MCF 10A (cell line): Measurements from ENCODE around the gene PROZ. TPM values are rescaled to one million over a fixed set of nuclear protein-coding genes. Genes with fewer than 3 reads are reported as not detected.

ENCODE experiments used
- BruUV-seq: library from RNA; stranded (reverse); fragments of 400-500 nt; replicated peaks from 2 replicates; lab custom pipeline; 2021; lab: Mats Ljungman, UMichigan
- CTCF ChIA-PET: fragments of 300-600 bp; sonication (Branson Sonifier 250); formaldehyde crosslinking; extraction: SDS; loops from one replicate; lab custom pipeline; 2021; ENCODE audit warnings: antibody characterized with exemption, inconsistent platforms; lab: Yijun Ruan, JAX
- POLR2A ChIA-PET: fragments of 300-600, 350-650 bp; sonication (Branson Sonifier 250); formaldehyde crosslinking; extraction: SDS; loops from one replicate; lab custom pipeline; 2020; ENCODE audit warnings: antibody characterized with exemption, inconsistent platforms; lab: Yijun Ruan, JAX
- DNase-seq: peaks from one replicate; pipeline ENCODE4 v3.0.0-alpha.2; 2018; ENCODE audit not compliant: unreplicated experiment
- H3K27ac Mint-ChIP-seq: one replicate; pipeline ENCODE4 v1.8.0; 2022; ENCODE audit warnings: mild to moderate bottlenecking, low read depth, mixed read lengths; ENCODE audit not compliant: unreplicated experiment
- H3K27me3 Mint-ChIP-seq: one replicate; pipeline ENCODE4 v1.8.0; 2022; ENCODE audit warnings: mixed read lengths; ENCODE audit not compliant: insufficient read depth, unreplicated experiment
- H3K36me3 Mint-ChIP-seq: one replicate; pipeline ENCODE4 v1.8.0; 2022; ENCODE audit warnings: mild to moderate bottlenecking, moderate library complexity, mixed read lengths; ENCODE audit not compliant: insufficient read depth, unreplicated experiment
- H3K4me1 Mint-ChIP-seq: one replicate; pipeline ENCODE4 v1.8.0; 2022; ENCODE audit warnings: mixed read lengths; ENCODE audit not compliant: insufficient read depth, unreplicated experiment
- H3K4me3 Mint-ChIP-seq: one replicate; pipeline ENCODE4 v1.8.0; 2022; ENCODE audit warnings: mild to moderate bottlenecking, moderate library complexity, mixed read lengths; ENCODE audit not compliant: unreplicated experiment
- H3K9me3 Mint-ChIP-seq: one replicate; pipeline ENCODE4 v1.8.0; 2022; ENCODE audit warnings: mixed read lengths; ENCODE audit not compliant: unreplicated experiment
- intact Hi-C: fragments of 100-400 bp; cut with micrococcal nuclease; formaldehyde crosslinking; loops from 2 replicates; pipeline ENCODE4 v1.14.1; 2022
- total RNA-seq: library from RNA; stranded (reverse); gene quantifications from 2 replicates; pipeline ENCODE4 v1.2.3, GENCODE V29; 2022
- TF ChIP-seq, protein P1 (sequence below): fragments of 200-600 bp; IDR thresholded peaks from one replicate; pipeline ENCODE4 v1.8.0; 2022; ENCODE audit warnings: antibody characterized with exemption, mild to moderate bottlenecking; ENCODE audit not compliant: unreplicated experiment

The PROZ gene
- total RNA-seq, 1 experiment from 2014 or later = not detected

DNA sequence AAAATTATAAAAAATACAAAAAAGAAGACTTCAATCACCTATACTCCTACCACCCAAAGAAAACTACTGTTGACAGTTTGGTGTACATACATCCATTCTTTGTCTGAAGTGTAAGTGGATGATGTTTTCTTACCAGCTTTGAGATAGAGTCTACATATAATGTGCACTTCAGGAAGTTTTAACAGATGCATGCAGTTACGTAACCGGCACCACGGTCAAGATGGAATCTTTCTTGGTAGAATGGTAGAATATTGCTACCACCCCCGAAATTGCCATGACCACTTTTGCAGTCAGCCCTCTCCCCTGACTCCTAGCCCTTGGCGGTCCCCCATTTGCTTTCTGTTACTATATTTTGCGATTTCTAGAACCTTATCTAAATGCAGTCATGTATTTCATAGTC lies 52.4 kb downstream of the PROZ start:
- CTCF ChIA-PET = no interaction called here
- Mint-ChIP-seq H3K27me3 (no peaks in the 10 kb centered on the region), H3K4me3 (peak overlapping the region; percentile 74), H3K4me1 (peaks cover 32% of the 10 kb centered on the region), H3K27ac (no peak overlapping the region), H3K36me3 (peaks cover 38% of the 10 kb centered on the region), H3K9me3 (no peaks in the 10 kb centered on the region)
- POLR2A ChIA-PET = interaction anchor here (0.6 kb wide), 1 partner anchor 88 kb away, joined by 3 read pairs; no protein-coding TSS in a partner anchor
- BruUV-seq = TSS peak; percentile 52
- DNase-seq = no peak
- intact Hi-C loops = no loop called here
- TF ChIP-seq, protein P1, sequence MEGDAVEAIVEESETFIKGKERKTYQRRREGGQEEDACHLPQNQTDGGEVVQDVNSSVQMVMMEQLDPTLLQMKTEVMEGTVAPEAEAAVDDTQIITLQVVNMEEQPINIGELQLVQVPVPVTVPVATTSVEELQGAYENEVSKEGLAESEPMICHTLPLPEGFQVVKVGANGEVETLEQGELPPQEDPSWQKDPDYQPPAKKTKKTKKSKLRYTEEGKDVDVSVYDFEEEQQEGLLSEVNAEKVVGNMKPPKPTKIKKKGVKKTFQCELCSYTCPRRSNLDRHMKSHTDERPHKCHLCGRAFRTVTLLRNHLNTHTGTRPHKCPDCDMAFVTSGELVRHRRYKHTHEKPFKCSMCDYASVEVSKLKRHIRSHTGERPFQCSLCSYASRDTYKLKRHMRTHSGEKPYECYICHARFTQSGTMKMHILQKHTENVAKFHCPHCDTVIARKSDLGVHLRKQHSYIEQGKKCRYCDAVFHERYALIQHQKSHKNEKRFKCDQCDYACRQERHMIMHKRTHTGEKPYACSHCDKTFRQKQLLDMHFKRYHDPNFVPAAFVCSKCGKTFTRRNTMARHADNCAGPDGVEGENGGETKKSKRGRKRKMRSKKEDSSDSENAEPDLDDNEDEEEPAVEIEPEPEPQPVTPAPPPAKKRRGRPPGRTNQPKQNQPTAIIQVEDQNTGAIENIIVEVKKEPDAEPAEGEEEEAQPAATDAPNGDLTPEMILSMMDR = no peak

DNA sequence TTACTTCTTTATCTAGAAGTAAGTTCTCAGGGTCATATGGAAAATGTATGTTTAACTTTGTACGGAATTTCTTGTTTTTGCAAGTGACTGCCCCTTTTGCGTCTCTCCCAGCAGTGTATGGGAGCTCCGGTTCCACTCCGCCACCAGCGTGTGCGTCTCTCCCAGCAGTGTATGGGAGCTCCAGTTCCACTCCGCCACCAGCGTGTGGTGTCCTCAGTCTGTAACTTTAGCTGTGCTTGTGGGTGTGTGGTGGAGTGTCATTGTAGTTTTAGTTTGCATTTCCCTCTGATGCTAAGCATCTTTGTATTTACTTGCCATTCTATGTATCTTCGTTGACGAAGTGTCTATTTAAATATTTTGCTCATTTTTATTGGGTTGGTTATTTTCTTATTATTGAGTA lies 53.3 kb downstream of the PROZ start:
- POLR2A ChIA-PET = no interaction called here
- H3K27me3 Mint-ChIP-seq = no peaks in the 10 kb centered on the region
- H3K9me3 Mint-ChIP-seq = no peaks in the 10 kb centered on the region
- peak overlapping the region; percentile 74 for H3K4me3 Mint-ChIP-seq
- TF ChIP-seq, protein P1 = no peak
- DNase-seq = no peak
- intact Hi-C loops = no loop called here
- peaks cover 36% of the 10 kb centered on the region for H3K36me3 Mint-ChIP-seq
- H3K27ac Mint-ChIP-seq = no peak overlapping the region
- BruUV-seq = no TSS peak
- peaks cover 23% of the 10 kb centered on the region for H3K4me1 Mint-ChIP-seq
- CTCF ChIA-PET = interaction anchor here (0.6 kb wide), 1 partner anchor 293 kb away, joined by 5 read pairs; no protein-coding TSS in a partner anchor

DNA sequence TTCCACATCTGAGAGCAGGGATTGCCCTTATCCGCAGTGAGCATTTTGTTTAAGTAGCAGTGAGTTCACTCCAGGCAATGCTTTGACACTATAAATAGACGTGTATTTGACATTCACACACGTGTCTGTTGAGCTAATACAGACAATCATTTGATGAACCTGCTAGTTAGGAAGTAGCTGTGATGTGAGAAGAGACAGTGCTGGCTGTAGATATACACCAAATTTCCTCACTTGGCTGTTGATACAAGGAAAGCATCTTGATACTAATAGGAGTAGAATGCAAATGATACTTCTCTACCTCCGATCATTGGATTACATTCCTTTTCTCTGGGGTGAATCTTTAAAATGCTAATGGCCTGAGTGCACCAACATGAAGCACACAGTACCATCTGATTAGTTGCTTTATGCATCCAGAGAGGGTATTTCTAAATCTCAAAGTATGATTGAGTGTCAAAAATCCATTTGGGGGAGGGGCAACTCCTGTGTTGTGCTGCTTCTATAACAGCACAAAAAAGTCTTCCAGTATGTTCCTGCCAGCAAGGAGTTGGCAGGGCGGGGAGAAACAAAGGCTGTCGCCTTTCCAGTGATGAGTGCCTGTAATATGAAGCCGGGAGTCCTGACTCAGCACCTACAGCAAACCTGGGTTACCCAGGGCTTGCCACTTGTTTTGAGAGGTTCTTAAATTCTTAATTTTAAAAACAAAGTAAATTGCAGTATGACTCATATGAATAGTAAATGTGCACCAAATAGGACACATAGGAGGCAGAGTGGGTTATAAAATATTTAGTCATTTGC lies 58.0 kb downstream of the PROZ start:
- TF ChIP-seq, protein P1 = no peak
- DNase-seq = peak; percentile 83
- BruUV-seq = no TSS peak
- no peaks in the 10 kb centered on the region for H3K27me3 Mint-ChIP-seq
- peaks cover 13% of the 10 kb centered on the region for H3K4me1 Mint-ChIP-seq
- H3K4me3 Mint-ChIP-seq = no peak overlapping the region
- peaks cover 42% of the 10 kb centered on the region for H3K36me3 Mint-ChIP-seq
- no peaks in the 10 kb centered on the region for H3K9me3 Mint-ChIP-seq
- H3K27ac Mint-ChIP-seq = no peak overlapping the region
- ChIA-PET CTCF (no interaction called here), POLR2A (interaction anchor here (0.6 kb wide), 1 partner anchor 10 kb away, joined by 4 read pairs; no protein-coding TSS in a partner anchor)
- intact Hi-C loops = no loop called here

DNA sequence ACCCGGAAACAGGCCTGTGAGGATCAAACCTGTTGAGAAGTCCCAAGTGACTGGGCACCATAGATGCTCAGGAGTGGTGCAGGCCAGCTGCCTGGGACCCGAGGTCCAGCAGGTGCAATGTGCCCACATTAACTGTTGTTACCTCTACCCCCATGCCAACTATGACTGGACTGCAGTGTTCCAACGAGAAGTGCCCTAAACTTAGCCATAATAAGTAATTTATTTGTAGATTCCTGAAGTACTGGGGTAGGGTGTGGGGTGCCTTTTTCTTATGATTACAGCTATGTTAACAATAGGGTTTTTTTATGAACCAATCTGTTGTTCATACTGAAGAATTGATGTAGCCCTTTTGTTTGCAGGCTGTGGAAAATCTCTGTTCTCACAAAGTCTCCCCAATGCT lies 60.1 kb downstream of the PROZ start:
- Mint-ChIP-seq H3K9me3 (no peaks in the 10 kb centered on the region), H3K27ac (no peak overlapping the region), H3K4me3 (no peak overlapping the region), H3K27me3 (no peaks in the 10 kb centered on the region), H3K36me3 (peaks cover 41% of the 10 kb centered on the region), H3K4me1 (peaks cover 4% of the 10 kb centered on the region)
- CTCF ChIA-PET = interaction anchor here (0.7 kb wide), 1 partner anchor 21 kb away, joined by 3 read pairs; no protein-coding TSS in a partner anchor
- TF ChIP-seq, protein P1 = no peak
- no TSS peak for BruUV-seq
- POLR2A ChIA-PET = interaction anchor here (0.6 to 2.5 kb wide), 3 partner anchors 10 to 108 kb away, joined by 3 to 21 read pairs (median 3); partner anchors contain the start of genes CUL4A and PCID2
- intact Hi-C loops = no loop called here
- no peak for DNase-seq
